Measurements from ENCODE around the gene GNG10. TPM values are rescaled to one million over a fixed set of nuclear protein-coding genes. Genes with fewer than 3 reads are reported as not detected.

GNG10 gene
- total and polyA plus RNA-seq, 9 of the 15 experiments (the other 6 are each of a cell fraction or from before 2014, with no cell fraction given), result 13.1 to 37.8 (median 28.4) TPM

GRCh38 chr9:111630964-111631213, 30.5 kb upstream of the GNG10 start (continued):
- TF ChIP-seq ZNF280A (IDR thresholded peaks at IDR 0.05; ENCODE audit: low read depth, partially characterized antibody) (no peak), ZBTB34 (CRISPR knock-in tag; IDR thresholded peaks at IDR 0.05) (no peak), ZNF76 (CRISPR knock-in tag; IDR thresholded peaks at IDR 0.05; ENCODE audit: borderline replicate concordance) (no peak), RERE (CRISPR knock-in tag; IDR thresholded peaks at IDR 0.05; ENCODE audit: borderline replicate concordance) (no peak), ZNF146 (CRISPR knock-in tag; IDR thresholded peaks at IDR 0.05; ENCODE audit: unreplicated experiment) (no peak), EGR1 (conservative IDR thresholded peaks at IDR 0.05) (no peak), MBD1 (CRISPR knock-in tag; IDR thresholded peaks at IDR 0.05) (no peak), RBM15 (IDR thresholded peaks at IDR 0.05; ENCODE audit: insufficient read depth, low read length) (no peak), BDP1 (IDR thresholded peaks at IDR 0.05; ENCODE audit: insufficient read depth, insufficient read length) (no peak), CBFB (CRISPR knock-in tag; IDR thresholded peaks at IDR 0.05) (no peak), ZFPM2 (CRISPR knock-in tag; IDR thresholded peaks at IDR 0.05) (no peak), ZNF77 (CRISPR knock-in tag; IDR thresholded peaks at IDR 0.05) (no peak), PHF21A (IDR thresholded peaks at IDR 0.05; ENCODE audit: borderline replicate concordance, low read depth) (peak; percentile 61; the same call in 1 of the 2 replicates)

Data from K562 (cell line).